Hematopoietic multipotent progenitor cell treated with erythropoietin and hydrocortisone succinate and interleukin-3 and kit ligand, for 6 days (in vitro differentiated cells): ENCODE results near the gene TMEM88.

Experiments
- DNase-seq: peaks from one replicate; pipeline ENCODE4 v3.0.0-alpha.2; 2015

Gene TMEM88

DNA sequence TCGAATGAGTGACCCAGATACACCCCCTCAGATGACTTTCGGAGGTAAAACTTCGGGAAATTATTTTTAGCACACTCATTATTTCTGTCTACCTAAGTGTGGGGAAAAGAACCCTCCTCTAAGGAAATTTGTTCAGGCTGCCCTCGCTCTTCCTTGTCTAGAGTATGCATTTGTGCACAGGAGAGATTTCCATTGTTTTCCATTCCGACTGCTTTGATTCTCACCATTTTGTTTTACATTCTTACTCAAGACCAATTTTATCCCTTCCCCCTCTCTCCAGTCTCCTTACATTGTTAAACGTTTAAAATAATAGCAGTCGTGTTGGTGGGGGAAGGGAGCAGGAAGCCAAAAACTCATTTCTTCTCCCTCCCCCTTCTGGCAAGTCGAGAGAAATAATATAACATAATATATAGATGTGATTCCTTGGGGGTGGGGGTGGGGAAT is 32.2 kb downstream of the TMEM88 start:
- no peak for DNase-seq

- peak; percentile 97 for DNase-seq
Measured at GRCh38 chr17:7887482-7888183, 32.8 kb downstream of the TMEM88 start.

DNA sequence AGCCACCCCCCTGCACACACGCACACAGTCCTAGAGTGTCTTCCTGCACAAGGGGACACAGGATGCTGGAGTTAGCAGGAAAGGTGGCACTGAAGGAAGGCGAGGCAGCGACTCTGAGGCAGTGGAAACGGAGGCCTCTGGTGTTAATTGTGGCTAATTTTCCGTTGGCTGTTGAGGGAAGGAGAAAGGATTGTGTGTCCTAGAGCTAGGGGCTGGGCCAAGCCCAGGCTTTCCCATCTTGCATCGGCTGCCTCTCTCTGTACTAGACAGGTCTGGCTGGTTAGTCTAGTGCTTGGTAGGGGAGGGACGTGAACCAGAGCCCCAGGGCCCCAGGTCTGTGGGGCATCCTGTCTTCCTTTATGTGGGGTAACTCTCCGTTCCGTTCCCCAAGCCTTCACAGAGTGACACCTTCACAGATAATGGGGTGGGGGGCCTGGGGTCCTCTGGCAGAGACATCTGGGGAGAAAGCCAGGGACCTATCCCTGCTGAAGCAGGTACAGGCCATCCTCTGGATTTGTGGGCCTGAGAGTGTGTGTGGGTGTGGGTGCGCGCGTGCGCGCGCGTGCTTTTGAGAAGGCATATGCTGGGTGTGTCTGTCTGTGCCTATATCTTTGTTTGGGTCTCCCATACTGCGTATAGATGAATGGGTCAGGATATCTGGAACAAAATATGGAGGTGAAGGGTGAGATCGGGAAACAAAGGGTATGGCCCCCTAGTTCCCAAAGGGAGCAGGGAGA is 33.5 kb downstream of the TMEM88 start, which contains the start of gene CHD3:
TSS of gene CHD3 (plus strand) at position 606 of the 737 bp plus-strand sequence. CDS start 212 bp downstream, outside the sequence.
- peak; percentile 25 for DNase-seq

- peak; percentile 97 for DNase-seq
Measured at GRCh38 chr17:7889166-7889955, 34.5 kb downstream of the TMEM88 start.

DNA sequence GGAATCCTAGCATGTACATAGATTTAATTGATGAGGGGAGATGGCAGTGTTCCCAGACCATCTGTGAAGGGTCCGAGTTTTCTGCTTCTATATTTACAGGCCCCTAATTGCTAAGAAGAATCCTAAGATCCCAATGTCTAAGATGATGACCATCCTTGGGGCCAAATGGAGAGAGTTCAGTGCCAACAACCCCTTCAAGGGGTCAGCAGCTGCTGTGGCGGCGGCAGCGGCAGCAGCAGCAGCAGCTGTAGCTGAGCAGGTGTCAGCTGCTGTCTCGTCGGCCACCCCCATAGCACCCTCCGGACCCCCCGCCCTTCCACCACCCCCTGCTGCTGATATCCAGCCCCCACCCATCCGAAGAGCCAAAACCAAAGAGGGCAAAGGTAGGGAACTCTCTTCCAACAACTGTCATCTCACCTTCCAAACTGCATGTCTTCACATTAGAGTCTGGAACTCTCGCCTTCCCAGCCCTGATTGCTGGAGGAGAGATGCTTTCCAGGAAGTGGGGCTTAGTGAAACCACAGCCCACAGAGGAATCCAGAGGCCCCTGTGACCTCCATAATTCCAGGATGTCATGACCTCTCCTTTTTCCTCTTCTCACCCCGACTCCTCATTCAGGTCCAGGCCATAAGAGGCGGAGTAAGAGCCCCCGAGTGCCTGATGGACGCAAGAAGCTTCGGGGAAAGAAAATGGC is 38.5 kb downstream of the TMEM88 start:
- DNase-seq, result no peak

DNA sequence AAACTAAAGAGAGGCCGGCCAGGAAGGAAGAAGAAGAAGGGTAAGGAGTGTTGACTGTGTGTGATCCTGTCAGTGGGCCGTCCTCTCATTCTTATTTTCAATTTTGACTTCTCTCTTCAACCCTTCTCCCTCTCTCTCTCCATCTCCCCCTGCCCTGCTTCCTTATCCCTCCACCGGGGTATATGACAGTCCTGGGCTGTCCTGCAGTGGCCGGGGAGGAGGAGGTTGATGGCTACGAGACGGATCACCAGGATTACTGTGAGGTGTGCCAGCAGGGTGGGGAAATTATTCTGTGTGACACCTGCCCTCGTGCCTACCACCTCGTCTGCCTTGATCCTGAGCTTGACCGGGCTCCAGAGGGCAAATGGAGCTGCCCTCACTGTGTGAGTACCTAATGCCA is 39.4 kb downstream of the TMEM88 start:
- DNase-seq, result no peak

- DNase-seq, result no peak
Measured at GRCh38 chr17:7894866-7895265, 40.0 kb downstream of the TMEM88 start.

DNA sequence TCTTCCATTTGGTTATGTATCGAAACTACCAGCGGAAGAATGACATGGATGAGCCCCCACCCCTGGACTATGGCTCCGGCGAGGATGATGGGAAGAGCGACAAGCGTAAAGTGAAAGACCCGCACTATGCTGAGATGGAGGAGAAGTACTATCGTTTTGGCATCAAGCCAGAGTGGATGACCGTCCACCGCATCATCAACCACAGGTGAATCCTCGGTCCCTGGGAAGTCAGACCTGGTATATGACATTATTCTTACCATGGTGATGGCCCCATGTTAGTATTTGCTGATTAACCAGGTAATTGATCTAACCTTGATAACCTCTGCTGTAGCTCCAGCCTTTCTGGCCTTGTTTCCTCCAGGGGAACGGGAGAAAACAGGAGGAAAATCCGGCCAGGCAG is 42.2 kb downstream of the TMEM88 start:
- DNase-seq, result no peak

DNA sequence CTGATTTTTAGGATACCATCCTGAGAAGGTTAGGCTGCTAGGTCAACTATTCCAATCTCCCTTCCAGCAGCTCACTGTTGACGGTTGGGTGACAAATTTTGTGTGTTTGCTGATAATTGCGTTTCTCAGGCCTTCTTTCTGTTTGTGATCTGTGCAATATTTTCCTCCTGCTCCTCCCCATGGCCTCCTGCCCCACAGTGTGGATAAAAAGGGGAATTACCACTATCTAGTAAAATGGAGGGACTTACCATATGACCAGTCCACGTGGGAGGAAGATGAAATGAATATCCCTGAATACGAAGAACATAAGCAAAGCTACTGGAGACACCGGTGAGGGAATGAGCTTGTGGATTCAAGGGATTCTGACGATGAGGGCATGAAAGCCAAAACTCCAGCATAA is 42.9 kb downstream of the TMEM88 start:
- peak; percentile 77 for DNase-seq

DNA sequence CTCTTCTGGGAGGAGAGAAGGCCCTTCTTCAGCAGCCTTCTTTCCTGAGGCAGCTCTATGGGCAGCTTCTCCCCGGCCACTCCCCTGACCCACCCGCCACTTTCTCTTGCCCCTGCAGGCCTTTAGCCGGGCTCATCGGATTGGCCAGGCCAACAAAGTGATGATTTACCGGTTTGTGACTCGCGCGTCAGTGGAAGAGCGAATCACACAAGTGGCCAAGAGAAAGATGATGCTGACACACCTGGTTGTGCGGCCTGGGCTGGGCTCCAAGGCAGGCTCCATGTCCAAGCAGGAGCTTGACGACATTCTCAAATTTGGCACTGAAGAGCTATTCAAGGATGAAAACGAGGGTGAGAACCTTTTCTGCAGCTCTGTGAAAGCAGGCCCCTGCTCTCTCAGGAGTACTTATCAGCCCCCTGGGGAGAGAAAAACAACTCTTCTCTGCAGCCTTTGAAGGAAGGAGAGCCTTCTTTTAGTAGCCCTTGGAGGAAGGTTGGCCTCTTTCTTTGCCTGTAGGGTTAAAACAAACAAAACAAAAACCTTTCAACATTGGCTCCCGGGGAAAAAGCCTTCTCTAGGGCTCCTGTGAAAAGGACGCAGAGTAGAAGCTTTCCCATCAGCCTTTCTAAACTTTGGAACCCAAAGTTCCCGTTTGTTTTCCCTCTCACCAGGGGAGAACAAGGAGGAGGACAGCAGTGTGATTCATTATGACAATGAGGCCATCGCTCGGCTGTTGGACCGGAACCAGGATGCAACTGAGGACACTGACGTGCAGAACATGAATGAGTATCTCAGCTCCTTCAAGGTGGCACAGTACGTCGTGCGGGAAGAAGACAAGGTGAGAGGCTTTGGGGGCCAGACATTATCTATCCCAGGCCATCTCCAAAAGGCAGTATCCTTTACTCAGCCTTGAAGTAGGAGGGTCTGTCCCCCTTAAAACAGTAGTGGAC is 48.6 kb downstream of the TMEM88 start:
- DNase-seq, result no peak
